Renal cortex interstitium (tissue), 11 donors: ENCODE results near the gene ARL3. TPM values are rescaled to one million over a fixed set of nuclear protein-coding genes. Genes with fewer than 3 reads are reported as not detected.
"Not testable (repeated sequence)": the region's sequence is repeated elsewhere in the genome, so short reads cannot be mapped to it uniquely, and the experiment has no call there.

ENCODE experiments used
- DNase-seq, 11 donors: peaks; one replicate each; pipeline ENCODE4 v3.0.0-alpha.2; 2013; ENCODE audit warnings: low read depth in 9 of 11, low spot score in 4 of 11; ENCODE audit errors: extremely low read depth in 1 of 11
- polyA plus RNA-seq, 3 donors: library from polyadenylated mRNA; unstranded; fragments of 120-200 nt; gene quantifications; one replicate each; pipeline ENCODE4 v1.2.1, GENCODE V29; 2013; ENCODE audit not compliant: insufficient read length in 3 of 3

Gene ARL3
- polyA plus RNA-seq, 3 donors, result 27.5 to 35.8 (median 31.5) TPM

- no peak for DNase-seq
Measured at GRCh38 chr10:102681696-102682095, 32.5 kb downstream of the ARL3 start.

GRCh38 chr10:102679596-102679995, 34.6 kb downstream of the ARL3 start:
- no peak for DNase-seq

- DNase-seq, result no peak
Measured at GRCh38 chr10:102678842-102679289, 35.3 kb downstream of the ARL3 start.

GRCh38 chr10:102678068-102678400, 36.2 kb downstream of the ARL3 start:
- DNase-seq, result no peak

- DNase-seq, result no peak
Measured at GRCh38 chr10:102677331-102678067, 36.7 kb downstream of the ARL3 start.

- no peak for DNase-seq
Measured at GRCh38 chr10:102676534-102677315, 37.5 kb downstream of the ARL3 start.

- DNase-seq, result peak in 2 of 11 donors; percentile 68 to 76
Measured at GRCh38 chr10:102675666-102676533, 38.3 kb downstream of the ARL3 start.

GRCh38 chr10:102675011-102675665, 39.1 kb downstream of the ARL3 start:
- no peak for DNase-seq

- DNase-seq, result no peak
Measured at GRCh38 chr10:102674566-102674965, 39.6 kb downstream of the ARL3 start.

- peak in 3 of 11 donors; percentile 68 to 80 (median 71) for DNase-seq
Measured at GRCh38 chr10:102673819-102674511, 40.2 kb downstream of the ARL3 start.

GRCh38 chr10:102673236-102673818, 40.9 kb downstream of the ARL3 start:
- DNase-seq, result no peak

- peak in 1 of 11 donors; percentile 47 for DNase-seq
Measured at GRCh38 chr10:102670871-102671434, 43.2 kb downstream of the ARL3 start.

GRCh38 chr10:102670065-102670670, 44.0 kb downstream of the ARL3 start:
- no peak for DNase-seq

- DNase-seq, result no peak
Measured at GRCh38 chr10:102669206-102670064, 44.8 kb downstream of the ARL3 start.

GRCh38 chr10:102668326-102669107, 45.7 kb downstream of the ARL3 start:
- no peak for DNase-seq

GRCh38 chr10:102667411-102667810, 46.8 kb downstream of the ARL3 start:
- DNase-seq, result not testable (repeated sequence)
